ENCODE results near the gene RRP1B.

RRP1B gene

DNA sequence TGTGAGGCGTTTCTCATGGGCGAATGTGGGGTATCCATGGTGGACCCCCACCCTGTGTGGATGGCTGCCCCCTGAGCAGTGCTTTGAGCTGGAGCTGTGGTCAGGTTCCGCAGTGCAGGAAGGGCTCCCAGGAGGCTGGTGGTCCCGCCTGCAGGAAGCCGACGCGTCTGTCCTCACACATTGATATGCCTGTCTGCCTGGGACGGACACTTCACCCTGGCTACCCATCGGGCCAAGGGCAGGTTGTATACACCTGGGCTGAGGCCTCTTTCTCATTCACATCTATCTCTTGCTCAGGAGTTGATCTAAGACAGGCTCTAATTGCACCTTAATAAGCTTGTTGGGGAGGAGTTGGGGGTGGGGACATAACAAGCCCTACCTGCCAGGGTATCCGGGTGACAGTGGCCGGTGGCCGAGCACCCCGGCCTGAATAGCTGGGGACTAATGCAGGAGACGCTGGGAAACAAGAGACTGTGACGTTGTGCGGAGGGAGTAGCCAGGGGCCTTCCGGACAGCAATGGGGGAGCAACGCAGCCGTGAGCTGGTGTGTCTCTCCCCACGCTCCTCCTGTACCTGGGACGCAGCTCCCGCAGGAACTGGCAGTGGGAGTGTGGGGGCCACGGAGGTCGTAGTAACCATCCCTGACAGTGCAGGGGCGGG, 81.3 kb downstream of the RRP1B start:
- DNase-seq (ENCODE audit: low spot score), result peak; percentile 66

- DNase-seq (ENCODE audit: low spot score), result no peak
Observed at GRCh38 chr21:43741423-43742096, 82.2 kb downstream of the RRP1B start.

- no peak for DNase-seq (ENCODE audit: low spot score)
Observed at GRCh38 chr21:43743947-43744346, 84.6 kb downstream of the RRP1B start.

DNA sequence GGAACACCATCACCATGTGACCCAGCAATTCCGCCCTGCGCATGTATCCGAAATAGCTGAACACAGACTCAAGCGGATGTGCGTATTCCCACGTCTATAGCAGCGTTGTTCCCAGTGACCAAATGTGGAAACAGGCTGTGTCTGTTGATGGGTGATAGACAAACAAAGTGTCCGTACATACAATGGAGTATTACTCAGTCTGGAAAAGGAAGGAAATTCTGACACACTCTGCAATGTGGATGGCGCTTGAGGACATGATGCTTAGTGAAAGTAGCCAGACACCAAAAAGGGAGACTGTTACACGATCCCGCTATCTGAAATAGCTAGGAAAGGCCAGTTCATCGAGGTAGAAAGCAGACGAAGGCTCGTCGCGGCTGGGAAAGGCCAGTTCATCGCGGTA, 85.4 kb downstream of the RRP1B start:
- DNase-seq (ENCODE audit: low spot score), result no peak

Data from AG08395 (cell line).